H9 (cell line): Measurements from ENCODE around the gene DHRS9. TPM values are rescaled to one million over a fixed set of nuclear protein-coding genes. Genes with fewer than 3 reads are reported as not detected.

Source experiments
- DNase-seq: peaks from one replicate; pipeline ENCODE4 v3.0.0-alpha.2; 2017
- H2AFZ ChIP-seq: one replicate; pipeline ENCODE4 v1.6.1; 2013; ENCODE audit warnings: mild to moderate bottlenecking, low read length, control low read depth, moderate library complexity
- H2AK5ac ChIP-seq: 2 replicates; pipeline ENCODE4 v1.6.1; 2013; ENCODE audit warnings: low read length, control low read depth, mixed read lengths; ENCODE audit not compliant: insufficient read length
- H2BK120ac ChIP-seq: one replicate; pipeline ENCODE4 v1.6.1; 2013; ENCODE audit warnings: low read depth, mild to moderate bottlenecking, low read length, control low read depth, inconsistent platforms; ENCODE audit not compliant: poor library complexity, severe bottlenecking
- H2BK12ac ChIP-seq: 2 replicates; pipeline ENCODE4 v1.6.1; 2013; ENCODE audit warnings: low read length, control low read depth, mixed read lengths, low read depth; ENCODE audit not compliant: insufficient read length
- H2BK15ac ChIP-seq: 2 replicates; pipeline ENCODE4 v1.6.1; 2013; ENCODE audit warnings: low read depth, low read length, control low read depth
- H2BK20ac ChIP-seq: one replicate; pipeline ENCODE4 v1.6.1; 2013; ENCODE audit warnings: low read depth, mild to moderate bottlenecking, low read length, control low read depth, inconsistent platforms; ENCODE audit not compliant: poor library complexity, severe bottlenecking
- H2BK5ac ChIP-seq: 2 replicates; pipeline ENCODE4 v1.6.1; 2013; ENCODE audit warnings: low read length, control low read depth, mixed read lengths; ENCODE audit not compliant: insufficient read length
- H3K14ac ChIP-seq: 2 replicates; pipeline ENCODE4 v1.6.1; 2013; ENCODE audit warnings: low read length, control low read depth; ENCODE audit not compliant: insufficient read depth
- H3K18ac ChIP-seq: 2 replicates; pipeline ENCODE4 v1.6.1; 2013; ENCODE audit warnings: low read depth, mild to moderate bottlenecking, mixed read lengths, low read length, control low read depth; ENCODE audit not compliant: insufficient read length
- H3K23ac ChIP-seq: 2 replicates; pipeline ENCODE4 v1.6.1; 2013; ENCODE audit warnings: low read length, control low read depth, mixed read lengths, low read depth; ENCODE audit not compliant: insufficient read length
- H3K23me2 ChIP-seq: 2 replicates; pipeline ENCODE4 v1.6.1; 2013; ENCODE audit warnings: low read depth, mild to moderate bottlenecking, mixed read lengths, low read length, control low read depth; ENCODE audit not compliant: insufficient read length, poor library complexity, severe bottlenecking
- H3K27ac ChIP-seq: 2 replicates; pipeline ENCODE4 v1.5.1; 2013; ENCODE audit warnings: low read length, control low read depth, mixed read lengths, low read depth; ENCODE audit not compliant: insufficient read length
- H3K27me3 ChIP-seq: 2 replicates; pipeline ENCODE4 v1.6.1; 2013; ENCODE audit warnings: low read length, control low read depth, inconsistent platforms; ENCODE audit not compliant: insufficient read depth
- H3K4ac ChIP-seq: 2 replicates; pipeline ENCODE4 v1.6.1; 2013; ENCODE audit warnings: low read depth, mild to moderate bottlenecking, control low read depth, inconsistent platforms, low read length, moderate library complexity
- H3K4me1 ChIP-seq: 2 replicates; pipeline ENCODE4 v1.6.1; 2013; ENCODE audit warnings: low read length, control low read depth, inconsistent platforms; ENCODE audit not compliant: insufficient read depth
- H3K4me2 ChIP-seq: 2 replicates; pipeline ENCODE4 v1.6.1; 2013; ENCODE audit warnings: low read length, control low read depth, mixed read lengths; ENCODE audit not compliant: insufficient read length, insufficient read depth
- H3K56ac ChIP-seq: 2 replicates; pipeline ENCODE4 v1.6.1; 2013; ENCODE audit warnings: low read depth, mild to moderate bottlenecking, mixed read lengths, low read length, control low read depth; ENCODE audit not compliant: insufficient read length
- H3K79me1 ChIP-seq: 2 replicates; pipeline ENCODE4 v1.6.1; 2013; ENCODE audit warnings: low read depth, mild to moderate bottlenecking, moderate library complexity, low read length, control low read depth, inconsistent platforms; ENCODE audit not compliant: insufficient read depth, poor library complexity, severe bottlenecking
- H3K79me2 ChIP-seq: 2 replicates; pipeline ENCODE4 v1.6.1; 2013; ENCODE audit warnings: low read length, control low read depth, inconsistent platforms; ENCODE audit not compliant: insufficient read depth
- H3K9ac ChIP-seq: 2 replicates; pipeline ENCODE4 v1.6.1; 2013; ENCODE audit warnings: low read length, control low read depth, mixed read lengths; ENCODE audit not compliant: insufficient read length; ENCODE audit errors: extremely low read depth
- H3K9me3 ChIP-seq: one replicate; pipeline ENCODE4 v1.6.1; 2013; ENCODE audit warnings: low read depth, low read length, inconsistent platforms; ENCODE audit not compliant: control insufficient read depth
- H3T11ph ChIP-seq: one replicate; pipeline ENCODE4 v1.6.1; 2013; ENCODE audit warnings: mild to moderate bottlenecking, low read length, control low read depth, inconsistent platforms
- H4K20me1 ChIP-seq: one replicate; pipeline ENCODE4 v1.6.1; 2013; ENCODE audit not compliant: control insufficient read depth, insufficient read length, insufficient read depth
- H4K5ac ChIP-seq: 2 replicates; pipeline ENCODE4 v1.6.1; 2013; ENCODE audit warnings: low read depth, mild to moderate bottlenecking, mixed read lengths, low read length, control low read depth; ENCODE audit not compliant: insufficient read length
- H4K8ac ChIP-seq: replicated peaks from 2 replicates; pipeline ENCODE4 v1.6.1; 2013; ENCODE audit warnings: low read length, control low read depth, mixed read lengths, low read depth; ENCODE audit not compliant: insufficient read length
- H4K91ac ChIP-seq: 2 replicates; pipeline ENCODE4 v1.6.1; 2013; ENCODE audit warnings: low read depth, mild to moderate bottlenecking, moderate library complexity, mixed read lengths, low read length, control low read depth; ENCODE audit not compliant: insufficient read length
- H3K27ac Mint-ChIP-seq, 3 experiments: 2 replicates in 2 of 3; 3 replicates in 1 of 3; pipeline ENCODE4 v1.8.0; 2020 to 2021; ENCODE audit warnings: mixed read lengths in 3 of 3, mild to moderate bottlenecking in 1 of 3, moderate library complexity in 1 of 3
- H3K27me3 Mint-ChIP-seq: 2 replicates; pipeline ENCODE4 v1.8.0; 2021; ENCODE audit warnings: low read depth, mild to moderate bottlenecking, moderate library complexity, mixed read lengths
- H3K36me3 Mint-ChIP-seq, 3 experiments: 2 replicates in 2 of 3; 3 replicates in 1 of 3; pipeline ENCODE4 v1.8.0; 2020 to 2021; ENCODE audit warnings: low read depth in 3 of 3, mixed read lengths in 3 of 3; ENCODE audit not compliant: insufficient read depth in 1 of 3
- H3K4me1 Mint-ChIP-seq, 2 experiments: 2 replicates each; pipeline ENCODE4 v1.8.0; 2020; ENCODE audit warnings: mixed read lengths in 2 of 2
- H3K4me3 Mint-ChIP-seq, 2 experiments: 2 replicates in 1 of 2; 3 replicates in 1 of 2; pipeline ENCODE4 v1.8.0; 2020 to 2021; ENCODE audit warnings: mild to moderate bottlenecking in 2 of 2, mixed read lengths in 2 of 2, moderate library complexity in 1 of 2
- H3K9me3 Mint-ChIP-seq, 2 experiments: 2 replicates in 1 of 2; 3 replicates in 1 of 2; pipeline ENCODE4 v1.8.0; 2020; ENCODE audit warnings: mild to moderate bottlenecking in 2 of 2, mixed read lengths in 2 of 2, moderate library complexity in 1 of 2
- CTCF ChIP-seq: fragments of 200-600 bp; sonication (generic); conservative IDR thresholded peaks from 3 replicates; pipeline ENCODE4 v1.8.0; 2021; ENCODE audit warnings: antibody characterized with exemption, mild to moderate bottlenecking
- WGBS: extraction: QIAGEN DNeasy Blood & Tissue Kit; methylation state at CpG from one replicate; pipeline ENCODE4 v1.1.7; 2013; ENCODE audit warnings: missing lambda C conversion rate, low lambda C conversion rate, mixed read lengths; ENCODE audit not compliant: insufficient read length; ENCODE audit errors: extremely low coverage; 5-methylcytosine and 5-hydroxymethylcytosine counted together
- total RNA-seq: library from RNA; stranded (reverse); gene quantifications from 2 replicates; pipeline ENCODE4 v1.2.1, GENCODE V29; 2021

DHRS9 gene
- total RNA-seq, 1 experiment from 2014 or later = not detected

GRCh38 chr2:169143998-169144397 is 74.6 kb downstream of the DHRS9 start:
- Histone ChIP-seq H3K4ac (no peak overlapping the region), H3K9me3 (no peaks in the 10 kb centered on the region), H2AFZ (no peak overlapping the region), H3T11ph (no peak overlapping the region), H2BK15ac (no peak overlapping the region), H3K9ac (no peak overlapping the region), H3K23me2 (no peaks in the 10 kb centered on the region), H4K8ac (no peak overlapping the region), H3K27ac (no peak overlapping the region), H2BK5ac (no peak overlapping the region), H3K56ac (no peak overlapping the region), H4K91ac (no peak overlapping the region), H2AK5ac (no peak overlapping the region), H2BK120ac (no peak overlapping the region), H3K14ac (no peak overlapping the region), H2BK12ac (no peak overlapping the region), H2BK20ac (no peak overlapping the region), H3K79me2 (no peaks in the 10 kb centered on the region), H3K4me2 (no peak overlapping the region), H3K23ac (no peak overlapping the region), H4K5ac (no peak overlapping the region), H4K20me1 (no peaks in the 10 kb centered on the region), H3K79me1 (no peaks in the 10 kb centered on the region), H3K27me3 (no peaks in the 10 kb centered on the region), H3K4me1 (peaks cover 2% of the 10 kb centered on the region; the same call in 1 of the 2 replicates), H3K18ac (no peak overlapping the region)
- Mint-ChIP-seq H3K4me1 (peaks cover 21 to 23% of the 10 kb centered on the region in 2 experiments), H3K27ac (no peak overlapping the region), H3K27me3 (no peaks in the 10 kb centered on the region), H3K4me3 (no peak overlapping the region), H3K36me3 (no peaks in the 10 kb centered on the region), H3K9me3 (no peaks in the 10 kb centered on the region)
- DNase-seq = no peak
- no CpG with 5 or more reads among the region's 3 CpGs for WGBS
- TF ChIP-seq CTCF = no peak

Other genes with a start within 250 kb of the DHRS9 start
- 28.5 and 31.5 TPM in 2 replicates for gene SPC25, start 179.1 kb upstream of the DHRS9 start, total RNA-seq
- not detected in 2 replicates for gene G6PC2, start 168.3 kb upstream of the DHRS9 start, total RNA-seq
- 0.04 TPM in 1 of 2 replicates, not detected in the other for gene ABCB11, start 38.2 kb upstream of the DHRS9 start, total RNA-seq